Suprapubic skin (tissue), 4 donors: ENCODE measurements around the gene OSTC. TPM values are rescaled to one million over a fixed set of nuclear protein-coding genes. Genes with fewer than 3 reads are reported as not detected.
A peak's percentile ranks its signal among the peaks of the same experiment; 100 is the strongest.

Source experiments
- DNase-seq, 2 donors: peaks; one replicate each; pipeline ENCODE4 v3.0.0-alpha.2; 2019; ENCODE audit warnings: low spot score in 2 of 2
- H3K27ac ChIP-seq: fragments of 200-600 bp; sonication (generic); one replicate; pipeline ENCODE4 v1.5.1; 2019
- H3K27me3 ChIP-seq: fragments of 200-600 bp; sonication (generic); one replicate; pipeline ENCODE4 v1.5.1; 2019
- H3K36me3 ChIP-seq: fragments of 200-600 bp; sonication (generic); one replicate; pipeline ENCODE4 v1.5.1; 2019
- H3K4me1 ChIP-seq: fragments of 200-600 bp; sonication (generic); one replicate; pipeline ENCODE4 v1.5.1; 2019
- H3K4me3 ChIP-seq: fragments of 200-600 bp; sonication (generic); one replicate; pipeline ENCODE4 v1.5.1; 2019; ENCODE audit warnings: mild to moderate bottlenecking
- H3K9me3 ChIP-seq: fragments of 200-600 bp; sonication (generic); one replicate; pipeline ENCODE4 v1.5.1; 2019
- CTCF ChIP-seq, 2 donors: fragments of 200-600 bp in 1 of 2; fragments of 450-650 bp in 1 of 2; sonication (generic) in 1 of 2; IDR thresholded peaks; one replicate each; pipeline ENCODE4 v1.5.1; 2016 to 2019; ENCODE audit warnings: antibody characterized with exemption in 2 of 2, mild to moderate bottlenecking in 1 of 2, moderate library complexity in 1 of 2
- EP300 ChIP-seq: sonication (generic); formaldehyde crosslinking; IDR thresholded peaks from one replicate; pipeline ENCODE4 v1.6.1; 2017; ENCODE audit warnings: antibody characterized with exemption
- POLR2A ChIP-seq, 2 donors: fragments of 450-650 bp; IDR thresholded peaks; one replicate each; pipeline ENCODE4 v1.6.1; 2017; ENCODE audit warnings: antibody characterized with exemption in 2 of 2, mild to moderate bottlenecking in 2 of 2, moderate library complexity in 2 of 2
- POLR2AphosphoS5 ChIP-seq, 3 donors: sonication (generic); formaldehyde crosslinking; IDR thresholded peaks; one replicate each; pipeline ENCODE4 v1.6.1; 2017; ENCODE audit warnings: antibody characterized with exemption in 3 of 3
- WGBS: methylation state at CpG from one replicate; pipeline ENCODE4 v1.1.5; 2018; 5-methylcytosine and 5-hydroxymethylcytosine counted together
- total RNA-seq, 4 donors: library from RNA; depleted of rRNA; stranded (reverse); fragments of >200 nt; gene quantifications; one replicate each; pipeline ENCODE4 v1.1.0, GENCODE V29; 2016

OSTC gene
- total RNA-seq, 4 donors from 2014 or later, result 23.7 to 60.2 (median 39.4) TPM

GRCh38 chr4:108611365-108611764, 39.0 kb upstream of the OSTC start:
- no peak for DNase-seq
- Histone ChIP-seq H3K27ac (no peak overlapping the region), H3K27me3 (no peaks in the 10 kb centered on the region), H3K4me1 (no peaks in the 10 kb centered on the region), H3K9me3 (no peaks in the 10 kb centered on the region), H3K36me3 (no peaks in the 10 kb centered on the region), H3K4me3 (peak overlapping the region; percentile 33)
- WGBS, result 45% methylated on average over 10 of the region's 10 CpGs
- TF ChIP-seq EP300, result no peak

GRCh38 chr4:108612365-108612764, 38.0 kb upstream of the OSTC start:
- no peak overlapping the region for H3K4me3 ChIP-seq
- no peaks in the 10 kb centered on the region for H3K36me3 ChIP-seq
- no peak for DNase-seq
- WGBS, result 67% methylated on average over 6 of the region's 6 CpGs
- H3K27ac ChIP-seq, result no peak overlapping the region
- H3K9me3 ChIP-seq, result no peaks in the 10 kb centered on the region
- no peak for TF ChIP-seq POLR2A (IDR thresholded peaks at IDR 0.05)
- no peaks in the 10 kb centered on the region for H3K4me1 ChIP-seq
- H3K27me3 ChIP-seq, result no peaks in the 10 kb centered on the region

DNA sequence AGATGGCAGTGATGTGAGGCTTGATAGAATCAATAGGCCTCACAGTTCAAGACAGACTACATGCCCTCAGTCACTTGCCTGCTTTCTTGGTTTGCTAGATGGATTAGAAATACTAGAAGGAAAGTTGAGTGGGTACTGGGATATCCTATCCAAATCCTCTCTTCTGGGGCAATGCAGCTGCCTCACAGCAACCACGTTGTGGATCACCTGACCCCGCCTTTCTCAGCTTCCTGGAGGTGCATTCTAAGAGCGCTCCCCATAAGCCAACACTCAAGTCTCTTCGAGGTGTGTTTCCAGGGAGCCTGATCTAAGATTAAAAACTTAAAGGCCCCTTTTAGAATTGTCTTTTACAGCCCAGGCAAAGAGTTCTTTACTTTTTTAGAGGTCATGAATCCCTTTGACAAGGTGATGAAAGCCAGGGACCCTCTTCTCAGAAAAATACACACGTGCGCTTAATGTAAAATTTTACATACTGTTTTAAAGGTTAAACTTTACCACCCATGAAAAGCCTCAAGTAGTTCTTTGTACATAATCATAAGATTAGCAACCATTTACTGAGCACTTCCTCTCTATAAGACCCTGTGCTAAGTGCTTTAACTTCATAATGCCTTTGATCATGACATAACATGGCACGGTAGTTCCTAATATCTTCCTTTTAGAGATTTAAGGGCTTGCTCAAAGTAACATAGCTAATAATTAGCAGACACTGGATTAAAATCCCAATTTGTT, 30.9 kb upstream of the OSTC start:
- H3K4me1 ChIP-seq, result peaks cover 35% of the 10 kb centered on the region

GRCh38 chr4:108620101-108620932, 30.1 kb upstream of the OSTC start, which contains the start of gene RPL34:
Gene RPL34 (plus strand): TSS chr4:108620576. CDS start chr4:108621960, 1,384 bp downstream.
- Histone ChIP-seq H3K9me3 (no peaks in the 10 kb centered on the region), H3K4me1 (peaks cover 35% of the 10 kb centered on the region), H3K27ac (peak within 1 kb of the TSS; percentile 88), H3K36me3 (peaks cover 34% of the 10 kb centered on the region), H3K27me3 (no peaks in the 10 kb centered on the region), H3K4me3 (peak within 1 kb of the TSS; percentile 77)
- peak; percentile 98 for DNase-seq
- 1% methylated on average over 32 of the region's 32 CpGs for WGBS
- TF ChIP-seq POLR2A (IDR thresholded peaks at IDR 0.05), result peak; percentile 86 to 95
- TF ChIP-seq POLR2AphosphoS5 (IDR thresholded peaks at IDR 0.05), result peak; percentile 97 to 99 (median 98)
- no peak for TF ChIP-seq EP300

More for the DNA sequence above, 30.9 kb upstream of the OSTC start:
- TF ChIP-seq POLR2A (IDR thresholded peaks at IDR 0.05), result no peak
- H3K36me3 ChIP-seq, result peaks cover 26% of the 10 kb centered on the region
- no peaks in the 10 kb centered on the region for H3K27me3 ChIP-seq
- H3K27ac ChIP-seq, result peak overlapping the region; percentile 59
- H3K9me3 ChIP-seq, result no peaks in the 10 kb centered on the region
- no peak for DNase-seq
- peak overlapping the region; percentile 77 for H3K4me3 ChIP-seq
- 75% methylated on average over 7 of the region's 7 CpGs for WGBS

DNA sequence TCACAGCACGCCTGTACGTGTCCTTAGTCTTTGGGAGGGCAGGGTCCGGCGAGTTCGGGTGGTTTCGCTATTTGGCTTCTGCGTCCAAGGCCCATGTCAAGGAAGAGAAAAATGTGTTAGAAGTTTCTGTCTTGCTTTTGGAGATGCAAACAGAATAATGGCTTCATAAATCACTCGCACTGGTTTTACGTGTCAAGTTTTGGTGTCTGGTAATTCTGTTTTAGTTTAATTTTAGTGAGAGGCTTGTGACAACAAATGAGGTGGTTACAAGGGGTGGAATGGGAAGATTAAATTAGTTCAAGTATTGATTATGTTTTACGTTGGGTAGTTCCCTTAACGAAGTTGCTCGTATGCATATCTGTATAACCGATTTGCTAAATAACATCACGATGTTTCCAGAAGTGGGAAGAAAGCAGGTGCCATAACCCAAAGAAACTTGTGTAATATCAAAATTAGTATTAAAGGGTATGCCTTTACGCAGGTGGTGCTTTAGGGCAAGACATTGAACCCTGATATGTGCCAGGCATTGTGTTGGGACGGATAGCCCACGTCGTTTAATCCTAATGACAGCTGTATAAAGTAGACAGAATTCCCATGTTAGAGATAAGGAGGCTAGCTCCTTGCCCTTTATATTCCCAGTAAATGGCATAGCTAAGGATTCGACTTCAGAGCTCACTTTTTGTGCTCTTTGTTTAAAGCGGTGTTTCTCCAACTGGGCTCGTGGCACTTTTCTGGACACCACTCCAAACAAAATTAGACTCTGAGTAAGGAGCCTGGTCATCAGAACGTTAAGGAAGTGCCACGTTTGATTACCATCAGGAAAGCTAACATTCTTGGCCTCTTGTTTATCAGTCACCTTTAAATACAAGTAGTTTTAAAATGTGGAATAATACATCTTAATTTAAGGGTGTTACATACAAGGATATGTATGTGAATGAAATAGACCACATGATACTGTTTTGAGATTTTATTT, 29.2 kb upstream of the OSTC start:
- no peaks in the 10 kb centered on the region for H3K27me3 ChIP-seq
- peaks cover 35% of the 10 kb centered on the region for H3K4me1 ChIP-seq
- no peaks in the 10 kb centered on the region for H3K9me3 ChIP-seq
- H3K36me3 ChIP-seq, result peaks cover 43% of the 10 kb centered on the region
- H3K4me3 ChIP-seq, result peak overlapping the region; percentile 77
- DNase-seq, result no peak
- peak overlapping the region; percentile 88 for H3K27ac ChIP-seq
- WGBS, result 12% methylated on average over 23 of the region's 23 CpGs
- no peak for TF ChIP-seq EP300
- no peak for TF ChIP-seq CTCF (IDR thresholded peaks at IDR 0.05)
- TF ChIP-seq POLR2AphosphoS5 (IDR thresholded peaks at IDR 0.05), result no peak
- no peak for TF ChIP-seq POLR2A (IDR thresholded peaks at IDR 0.05)

GRCh38 chr4:108622022-108622421, 28.4 kb upstream of the OSTC start:
- TF ChIP-seq EP300 (no peak), POLR2AphosphoS5 (IDR thresholded peaks at IDR 0.05) (no peak), POLR2A (IDR thresholded peaks at IDR 0.05) (no peak), CTCF (IDR thresholded peaks at IDR 0.05) (no peak)
- peaks cover 51% of the 10 kb centered on the region for H3K36me3 ChIP-seq
- peak overlapping the region; percentile 77 for H3K4me3 ChIP-seq
- no peak for DNase-seq
- no peaks in the 10 kb centered on the region for H3K9me3 ChIP-seq
- H3K27me3 ChIP-seq, result no peaks in the 10 kb centered on the region
- H3K4me1 ChIP-seq, result peaks cover 35% of the 10 kb centered on the region
- no peak overlapping the region for H3K27ac ChIP-seq
- 89% methylated on average over 4 of the region's 4 CpGs for WGBS
